A549 (cell line): Measurements from ENCODE around the gene LRIG3. TPM values are rescaled to one million over a fixed set of nuclear protein-coding genes. Genes with fewer than 3 reads are reported as not detected.

Source experiments
- ATAC-seq, 2 experiments: fragments of 200-7000 bp in 1 of 2; fragments of >200 bp in 1 of 2; cut with Nextera tagmentation in 1 of 2; cut with Tn5 transposase in 1 of 2; 3 replicates each; pipeline versions ENCODE4 v1.8.0 to v1.9.1; 2018 to 2020; ENCODE audit warnings: mild to moderate bottlenecking in 1 of 2, moderate library complexity in 1 of 2
- CTCF ChIA-PET: fragments of 300-600 bp; sonication (Branson Sonifier 250); formaldehyde crosslinking; extraction: SDS; loops from one replicate; lab custom pipeline; 2021; ENCODE audit warnings: antibody characterized with exemption, inconsistent platforms; lab: Yijun Ruan, JAX
- POLR2A ChIA-PET: fragments of 350-600 bp; formaldehyde crosslinking; extraction: SDS; loops from one replicate; lab custom pipeline; 2021; ENCODE audit warnings: antibody characterized with exemption, inconsistent platforms; lab: Yijun Ruan, JAX
- DNase-seq, 2 experiments: peaks; one replicate each; pipeline versions ENCODE4 v3.0.0 to v3.0.0-alpha.2; 2011 to 2016; ENCODE audit warnings: low read depth in 1 of 2, low spot score in 1 of 2
- FAIRE-seq: peaks from 2 replicates; lab custom pipeline; 2011; peaks lifted over from hg19 to GRCh38; lab: Jason Lieb, UNC
- H3K27ac ChIP-seq, 2 experiments: fragments of >200 bp; sonication (Bioruptor Twin); formaldehyde crosslinking; 3 replicates each; pipeline ENCODE4 v1.5.1; 2016 to 2017
- H3K4me1 ChIP-seq: fragments of >200 bp; sonication (Bioruptor Twin); formaldehyde crosslinking; 3 replicates; pipeline ENCODE4 v1.6.1; 2016
- H3K4me2 ChIP-seq: fragments of >200 bp; sonication (Bioruptor Twin); formaldehyde crosslinking; 3 replicates; pipeline ENCODE4 v1.6.1; 2016
- H3K4me3 ChIP-seq: fragments of >200 bp; sonication (Bioruptor Twin); formaldehyde crosslinking; 3 replicates; pipeline ENCODE4 v1.5.1; 2016
- H3K9me3 ChIP-seq: fragments of >200 bp; sonication (Bioruptor Twin); formaldehyde crosslinking; 3 replicates; pipeline ENCODE4 v1.6.1; 2016
- BCL3 ChIP-seq: fragments of >200 bp; sonication (Bioruptor Twin); formaldehyde crosslinking; IDR thresholded peaks from 3 replicates; pipeline ENCODE4 v1.6.1; 2016
- CBX8 ChIP-seq: fragments of 200-600 bp; sonication (generic); IDR thresholded peaks from 2 replicates; pipeline ENCODE4 v1.6.1; 2016
- CHD2 ChIP-seq: fragments of 150-350 bp; IDR thresholded peaks from 2 replicates; pipeline ENCODE4 v1.6.1; 2014; ENCODE audit warnings: low read length; ENCODE audit not compliant: partially characterized antibody
- E2F6 ChIP-seq: IDR thresholded peaks from 2 replicates; pipeline ENCODE4 v1.6.1; 2012; ENCODE audit warnings: low read depth, borderline replicate concordance
- EHF ChIP-seq: fragments of 250-450 bp; sonication (Bioruptor Pico); IDR thresholded peaks from 2 replicates; pipeline ENCODE4 v1.5.0; 2020; ENCODE audit warnings: mild to moderate bottlenecking
- ELK1 ChIP-seq: fragments of 150-350 bp; IDR thresholded peaks from 2 replicates; pipeline ENCODE4 v1.6.1; 2014; ENCODE audit warnings: low read depth, mild to moderate bottlenecking, low read length
- ESRRA ChIP-seq: fragments of 150-350 bp; IDR thresholded peaks from 2 replicates; pipeline ENCODE4 v1.6.1; 2014; ENCODE audit warnings: mild to moderate bottlenecking, low read length, borderline replicate concordance
- FOSB ChIP-seq: fragments of 250-450 bp; sonication (Bioruptor Pico); IDR thresholded peaks from 2 replicates; pipeline ENCODE4 v1.5.0; 2020; ENCODE audit warnings: mild to moderate bottlenecking, moderate library complexity
- FOSL2 ChIP-seq, 2 experiments: fragments of 450-650 bp in 1 of 2; fragments of >200 bp in 1 of 2; sonication (Bioruptor Twin) in 1 of 2; formaldehyde crosslinking; IDR thresholded peaks; 2 replicates each; pipeline versions ENCODE4 v1.5.0 to v1.6.1; 2016 to 2020; ENCODE audit warnings: mild to moderate bottlenecking in 1 of 2, moderate library complexity in 1 of 2
- HEYL ChIP-seq: fragments of 250-450 bp; sonication (Bioruptor Pico); IDR thresholded peaks from 2 replicates; pipeline ENCODE4 v1.8.0; 2021; ENCODE audit warnings: mild to moderate bottlenecking, moderate library complexity
- HOXA7 ChIP-seq: fragments of 250-450 bp; sonication (Bioruptor Pico); IDR thresholded peaks from 2 replicates; pipeline ENCODE4 v1.5.0; 2020; ENCODE audit warnings: mild to moderate bottlenecking, moderate library complexity
- HOXB13 ChIP-seq: fragments of 250-450 bp; sonication (Bioruptor Pico); IDR thresholded peaks from 2 replicates; pipeline ENCODE4 v1.5.0; 2020; ENCODE audit warnings: low read depth, mild to moderate bottlenecking, moderate library complexity
- MYC ChIP-seq: IDR thresholded peaks from 2 replicates; pipeline ENCODE4 v1.6.1; 2012; ENCODE audit warnings: mild to moderate bottlenecking, inconsistent platforms, low read length, improper control_type of control experiment, borderline replicate concordance
- NFE2L2 ChIP-seq: fragments of 150-350 bp; conservative IDR thresholded peaks from 2 replicates; pipeline ENCODE4 v1.6.1; 2014; ENCODE audit warnings: low read length
- POLR2A ChIP-seq: IDR thresholded peaks from 2 replicates; pipeline ENCODE4 v1.6.1; 2012; ENCODE audit warnings: mild to moderate bottlenecking, low read length
- RARB ChIP-seq: fragments of 250-450 bp; sonication (Bioruptor Pico); IDR thresholded peaks from 2 replicates; pipeline ENCODE4 v1.8.0; 2021; ENCODE audit warnings: mild to moderate bottlenecking, moderate library complexity
- RNF2 ChIP-seq: fragments of 200-600 bp; sonication (generic); IDR thresholded peaks from 2 replicates; pipeline ENCODE4 v1.6.1; 2016; ENCODE audit warnings: low read depth, mild to moderate bottlenecking, antibody characterized with exemption, moderate library complexity, borderline replicate concordance
- SMC3 ChIP-seq: fragments of >200 bp; sonication (Bioruptor Twin); formaldehyde crosslinking; IDR thresholded peaks from 3 replicates; pipeline ENCODE4 v1.6.1; 2018; ENCODE audit warnings: inconsistent platforms
- ZSCAN20 ChIP-seq: fragments of 250-450 bp; sonication (Bioruptor Pico); IDR thresholded peaks from 2 replicates; pipeline ENCODE4 v1.8.0; 2022; ENCODE audit warnings: mild to moderate bottlenecking, moderate library complexity
- WGBS: methylation state at CpG from one replicate; pipeline ENCODE4 v1.1.6; 2017; ENCODE audit errors: missing lambda C conversion rate; 5-methylcytosine and 5-hydroxymethylcytosine counted together
- polyA plus RNA-seq, 4 experiments: library from polyadenylated mRNA; depleted of rRNA in 3 of 4; stranded (reverse); fragments of >200 nt; fragmentation: RNase III in 1 of 4; extraction: RNeasy Plus Mini Kit Qiagen cat#74134 plus additional on column Dnase treatment in 1 of 4; gene quantifications; 2 replicates in 3 of 4; 3 replicates in 1 of 4; pipeline ENCODE4 v1.2.3, GENCODE V29; 2011 to 2017
- TF ChIP-seq, protein P1 (sequence below): fragments of 200-600 bp; sonication (generic); IDR thresholded peaks from 2 replicates; pipeline ENCODE4 v1.6.1; 2016; ENCODE audit warnings: antibody characterized with exemption, mild to moderate bottlenecking, moderate library complexity
- TF ChIP-seq, protein P2 (sequence below): IDR thresholded peaks from 2 replicates; pipeline ENCODE4 v1.6.1; 2012
- TF ChIP-seq, protein P3 (sequence below): fragments of 450-650 bp; IDR thresholded peaks from 2 replicates; pipeline ENCODE4 v1.6.1; 2014; ENCODE audit warnings: antibody characterized with exemption

Gene LRIG3
- polyA plus RNA-seq, 2 of the 4 experiments (the other 2 are of a cell fraction): 3.7 to 16.4 TPM

- FAIRE-seq (no peak), ATAC-seq (no peak), DNase-seq (no peak)
- H3K27ac ChIP-seq: no peak overlapping the region
- 0 out of 3 replicates have a peak, but pooled peaks cover 5% of the 10 kb centered on the region for H3K4me1 ChIP-seq
- WGBS: 74% methylated on average over 1 of the region's 1 CpG
- CTCF ChIA-PET: no interaction called here
- no peak overlapping the region for H3K4me2 ChIP-seq
- no peaks in the 10 kb centered on the region for H3K9me3 ChIP-seq
- TF ChIP-seq SMC3 (no peak), EHF (CRISPR knock-in tag) (no peak), HEYL (no peak), FOSL2 (IDR thresholded peaks at IDR 0.05) (no peak), FOSL2 (CRISPR knock-in tag; IDR thresholded peaks at IDR 0.05) (no peak), NFE2L2 (no peak)
- no peak overlapping the region for H3K4me3 ChIP-seq
- POLR2A ChIA-PET: interaction anchor here (0.7 kb wide), 1 partner anchor 1091 kb away, joined by 3 read pairs; no protein-coding TSS in a partner anchor
Observed at GRCh38 chr12:58955849-58956248, 35.5 kb upstream of the LRIG3 start.

DNA sequence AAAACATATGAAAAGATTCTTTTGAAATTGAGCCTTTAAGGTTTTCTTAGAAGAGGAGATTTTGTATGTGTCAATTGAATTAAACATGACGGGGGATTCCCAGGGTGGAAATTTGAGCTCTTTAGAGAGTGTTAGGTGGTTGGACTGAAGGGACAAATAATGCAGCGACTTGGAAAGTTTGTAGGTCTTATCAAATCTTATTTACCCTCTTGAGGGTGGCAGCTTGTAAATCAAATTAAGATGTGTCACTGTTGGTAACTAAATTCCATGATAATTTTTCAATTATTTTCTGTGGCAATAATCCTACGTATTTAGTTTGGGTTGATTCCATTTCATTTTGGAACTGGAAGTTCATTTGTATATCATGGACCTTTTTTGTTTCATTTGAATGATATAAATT is 33.7 kb upstream of the LRIG3 start:
- no peak for DNase-seq
- no peak overlapping the region for H3K4me2 ChIP-seq
- no peaks in the 10 kb centered on the region; the same call in 2 of the 3 replicates for H3K9me3 ChIP-seq
- no peak for FAIRE-seq
- 0 out of 3 replicates have a peak, but pooled peaks cover 3% of the 10 kb centered on the region for H3K4me1 ChIP-seq
- no peak overlapping the region for H3K27ac ChIP-seq
- 60% methylated on average over 3 of the region's 3 CpGs for WGBS
- TF ChIP-seq RARB (CRISPR knock-in tag) (no peak), HOXB13 (CRISPR knock-in tag) (no peak), HOXA7 (CRISPR knock-in tag) (no peak), POLR2A (no peak)
- TF ChIP-seq, protein P1, sequence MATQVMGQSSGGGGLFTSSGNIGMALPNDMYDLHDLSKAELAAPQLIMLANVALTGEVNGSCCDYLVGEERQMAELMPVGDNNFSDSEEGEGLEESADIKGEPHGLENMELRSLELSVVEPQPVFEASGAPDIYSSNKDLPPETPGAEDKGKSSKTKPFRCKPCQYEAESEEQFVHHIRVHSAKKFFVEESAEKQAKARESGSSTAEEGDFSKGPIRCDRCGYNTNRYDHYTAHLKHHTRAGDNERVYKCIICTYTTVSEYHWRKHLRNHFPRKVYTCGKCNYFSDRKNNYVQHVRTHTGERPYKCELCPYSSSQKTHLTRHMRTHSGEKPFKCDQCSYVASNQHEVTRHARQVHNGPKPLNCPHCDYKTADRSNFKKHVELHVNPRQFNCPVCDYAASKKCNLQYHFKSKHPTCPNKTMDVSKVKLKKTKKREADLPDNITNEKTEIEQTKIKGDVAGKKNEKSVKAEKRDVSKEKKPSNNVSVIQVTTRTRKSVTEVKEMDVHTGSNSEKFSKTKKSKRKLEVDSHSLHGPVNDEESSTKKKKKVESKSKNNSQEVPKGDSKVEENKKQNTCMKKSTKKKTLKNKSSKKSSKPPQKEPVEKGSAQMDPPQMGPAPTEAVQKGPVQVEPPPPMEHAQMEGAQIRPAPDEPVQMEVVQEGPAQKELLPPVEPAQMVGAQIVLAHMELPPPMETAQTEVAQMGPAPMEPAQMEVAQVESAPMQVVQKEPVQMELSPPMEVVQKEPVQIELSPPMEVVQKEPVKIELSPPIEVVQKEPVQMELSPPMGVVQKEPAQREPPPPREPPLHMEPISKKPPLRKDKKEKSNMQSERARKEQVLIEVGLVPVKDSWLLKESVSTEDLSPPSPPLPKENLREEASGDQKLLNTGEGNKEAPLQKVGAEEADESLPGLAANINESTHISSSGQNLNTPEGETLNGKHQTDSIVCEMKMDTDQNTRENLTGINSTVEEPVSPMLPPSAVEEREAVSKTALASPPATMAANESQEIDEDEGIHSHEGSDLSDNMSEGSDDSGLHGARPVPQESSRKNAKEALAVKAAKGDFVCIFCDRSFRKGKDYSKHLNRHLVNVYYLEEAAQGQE: no peak
- TF ChIP-seq, protein P2, sequence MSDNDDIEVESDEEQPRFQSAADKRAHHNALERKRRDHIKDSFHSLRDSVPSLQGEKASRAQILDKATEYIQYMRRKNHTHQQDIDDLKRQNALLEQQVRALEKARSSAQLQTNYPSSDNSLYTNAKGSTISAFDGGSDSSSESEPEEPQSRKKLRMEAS: no peak
- no peak overlapping the region for H3K4me3 ChIP-seq
- ATAC-seq: no peak
- POLR2A ChIA-PET: no interaction called here
- CTCF ChIA-PET: interaction anchor here (1.5 to 1.8 kb wide), 3 partner anchors 10 to 413 kb away, joined by 3 to 4 read pairs (median 4); no protein-coding TSS in a partner anchor

DNA sequence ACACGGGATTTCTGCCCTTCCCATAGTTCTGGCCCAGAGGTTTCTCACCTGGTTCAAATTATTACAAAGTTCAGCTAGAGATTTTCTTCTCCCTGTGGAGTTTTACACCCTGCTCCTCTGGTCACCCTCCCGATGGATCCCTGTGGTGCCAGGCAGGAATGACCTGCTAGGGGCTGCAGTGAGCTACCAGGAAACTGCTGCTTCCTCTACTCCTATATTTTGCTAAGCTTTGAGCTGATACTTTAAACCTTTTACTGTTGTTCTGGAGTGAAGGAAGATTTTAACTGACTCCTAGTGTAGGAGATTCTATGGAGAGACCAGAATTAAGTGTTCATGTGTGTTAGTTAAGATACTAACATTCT is 30.4 kb upstream of the LRIG3 start:
- POLR2A ChIA-PET: no interaction called here
- 36% methylated on average over 2 of the region's 2 CpGs for whole genome bisulfite sequencing
- Histone ChIP-seq H3K9me3 (no peaks in the 10 kb centered on the region; the same call in 2 of the 3 replicates), H3K4me3 (no peak overlapping the region)
- no peak for ATAC-seq
- CTCF ChIA-PET: interaction anchor here (1.5 kb wide), 1 partner anchor 31 kb away, joined by 4 read pairs; no protein-coding TSS in a partner anchor
- TF ChIP-seq FOSB (CRISPR knock-in tag) (no peak), CBX8 (no peak), HOXB13 (CRISPR knock-in tag) (no peak), RNF2 (no peak), CHD2 (no peak), E2F6 (no peak), MYC (no peak), BCL3 (no peak), ZSCAN20 (CRISPR knock-in tag) (no peak), ESRRA (no peak), ELK1 (no peak)
- TF ChIP-seq, protein P3, sequence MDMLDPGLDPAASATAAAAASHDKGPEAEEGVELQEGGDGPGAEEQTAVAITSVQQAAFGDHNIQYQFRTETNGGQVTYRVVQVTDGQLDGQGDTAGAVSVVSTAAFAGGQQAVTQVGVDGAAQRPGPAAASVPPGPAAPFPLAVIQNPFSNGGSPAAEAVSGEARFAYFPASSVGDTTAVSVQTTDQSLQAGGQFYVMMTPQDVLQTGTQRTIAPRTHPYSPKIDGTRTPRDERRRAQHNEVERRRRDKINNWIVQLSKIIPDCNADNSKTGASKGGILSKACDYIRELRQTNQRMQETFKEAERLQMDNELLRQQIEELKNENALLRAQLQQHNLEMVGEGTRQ: no peak
- TF ChIP-seq, protein P2: no peak
- TF ChIP-seq, all 56 proteins: peak for 0
- 0 out of 3 replicates have a peak, but pooled peaks cover 3% of the 10 kb centered on the region for H3K4me1 ChIP-seq
- DNase-seq (no peak), FAIRE-seq (no peak)
- no peak overlapping the region for H3K4me2 ChIP-seq
- H3K27ac ChIP-seq: 0 out of 6 replicates have a peak overlapping the region, but pooled peaks of 1 of the 2 experiments have one; percentile 43
